H9 (cell line): ENCODE measurements around the gene ODF4. TPM values are rescaled to one million over a fixed set of nuclear protein-coding genes. Genes with fewer than 3 reads are reported as not detected.
A peak's percentile ranks its signal among the peaks of the same experiment; 100 is the strongest.

ENCODE experiments used
- DNase-seq: peaks from one replicate; pipeline ENCODE4 v3.0.0-alpha.2; 2017
- H2AFZ ChIP-seq: one replicate; pipeline ENCODE4 v1.6.1; 2013; ENCODE audit warnings: mild to moderate bottlenecking, low read length, control low read depth, moderate library complexity
- H2AK5ac ChIP-seq: 2 replicates; pipeline ENCODE4 v1.6.1; 2013; ENCODE audit warnings: low read length, control low read depth, mixed read lengths; ENCODE audit not compliant: insufficient read length
- H2BK120ac ChIP-seq: one replicate; pipeline ENCODE4 v1.6.1; 2013; ENCODE audit warnings: low read depth, mild to moderate bottlenecking, low read length, control low read depth, inconsistent platforms; ENCODE audit not compliant: poor library complexity, severe bottlenecking
- H2BK12ac ChIP-seq: 2 replicates; pipeline ENCODE4 v1.6.1; 2013; ENCODE audit warnings: low read length, control low read depth, mixed read lengths, low read depth; ENCODE audit not compliant: insufficient read length
- H2BK15ac ChIP-seq: 2 replicates; pipeline ENCODE4 v1.6.1; 2013; ENCODE audit warnings: low read depth, low read length, control low read depth
- H2BK20ac ChIP-seq: one replicate; pipeline ENCODE4 v1.6.1; 2013; ENCODE audit warnings: low read depth, mild to moderate bottlenecking, low read length, control low read depth, inconsistent platforms; ENCODE audit not compliant: poor library complexity, severe bottlenecking
- H2BK5ac ChIP-seq: 2 replicates; pipeline ENCODE4 v1.6.1; 2013; ENCODE audit warnings: low read length, control low read depth, mixed read lengths; ENCODE audit not compliant: insufficient read length
- H3K14ac ChIP-seq: 2 replicates; pipeline ENCODE4 v1.6.1; 2013; ENCODE audit warnings: low read length, control low read depth; ENCODE audit not compliant: insufficient read depth
- H3K18ac ChIP-seq: 2 replicates; pipeline ENCODE4 v1.6.1; 2013; ENCODE audit warnings: low read depth, mild to moderate bottlenecking, mixed read lengths, low read length, control low read depth; ENCODE audit not compliant: insufficient read length
- H3K23ac ChIP-seq: 2 replicates; pipeline ENCODE4 v1.6.1; 2013; ENCODE audit warnings: low read length, control low read depth, mixed read lengths, low read depth; ENCODE audit not compliant: insufficient read length
- H3K23me2 ChIP-seq: 2 replicates; pipeline ENCODE4 v1.6.1; 2013; ENCODE audit warnings: low read depth, mild to moderate bottlenecking, mixed read lengths, low read length, control low read depth; ENCODE audit not compliant: insufficient read length, poor library complexity, severe bottlenecking
- H3K27ac ChIP-seq: 2 replicates; pipeline ENCODE4 v1.5.1; 2013; ENCODE audit warnings: low read length, control low read depth, mixed read lengths, low read depth; ENCODE audit not compliant: insufficient read length
- H3K27me3 ChIP-seq: 2 replicates; pipeline ENCODE4 v1.6.1; 2013; ENCODE audit warnings: low read length, control low read depth, inconsistent platforms; ENCODE audit not compliant: insufficient read depth
- H3K4ac ChIP-seq: 2 replicates; pipeline ENCODE4 v1.6.1; 2013; ENCODE audit warnings: low read depth, mild to moderate bottlenecking, control low read depth, inconsistent platforms, low read length, moderate library complexity
- H3K4me1 ChIP-seq: 2 replicates; pipeline ENCODE4 v1.6.1; 2013; ENCODE audit warnings: low read length, control low read depth, inconsistent platforms; ENCODE audit not compliant: insufficient read depth
- H3K4me2 ChIP-seq: 2 replicates; pipeline ENCODE4 v1.6.1; 2013; ENCODE audit warnings: low read length, control low read depth, mixed read lengths; ENCODE audit not compliant: insufficient read length, insufficient read depth
- H3K56ac ChIP-seq: 2 replicates; pipeline ENCODE4 v1.6.1; 2013; ENCODE audit warnings: low read depth, mild to moderate bottlenecking, mixed read lengths, low read length, control low read depth; ENCODE audit not compliant: insufficient read length
- H3K79me1 ChIP-seq: 2 replicates; pipeline ENCODE4 v1.6.1; 2013; ENCODE audit warnings: low read depth, mild to moderate bottlenecking, moderate library complexity, low read length, control low read depth, inconsistent platforms; ENCODE audit not compliant: insufficient read depth, poor library complexity, severe bottlenecking
- H3K79me2 ChIP-seq: 2 replicates; pipeline ENCODE4 v1.6.1; 2013; ENCODE audit warnings: low read length, control low read depth, inconsistent platforms; ENCODE audit not compliant: insufficient read depth
- H3K9ac ChIP-seq: 2 replicates; pipeline ENCODE4 v1.6.1; 2013; ENCODE audit warnings: low read length, control low read depth, mixed read lengths; ENCODE audit not compliant: insufficient read length; ENCODE audit errors: extremely low read depth
- H3K9me3 ChIP-seq: one replicate; pipeline ENCODE4 v1.6.1; 2013; ENCODE audit warnings: low read depth, low read length, inconsistent platforms; ENCODE audit not compliant: control insufficient read depth
- H3T11ph ChIP-seq: one replicate; pipeline ENCODE4 v1.6.1; 2013; ENCODE audit warnings: mild to moderate bottlenecking, low read length, control low read depth, inconsistent platforms
- H4K20me1 ChIP-seq: one replicate; pipeline ENCODE4 v1.6.1; 2013; ENCODE audit not compliant: control insufficient read depth, insufficient read length, insufficient read depth
- H4K5ac ChIP-seq: 2 replicates; pipeline ENCODE4 v1.6.1; 2013; ENCODE audit warnings: low read depth, mild to moderate bottlenecking, mixed read lengths, low read length, control low read depth; ENCODE audit not compliant: insufficient read length
- H4K8ac ChIP-seq: replicated peaks from 2 replicates; pipeline ENCODE4 v1.6.1; 2013; ENCODE audit warnings: low read length, control low read depth, mixed read lengths, low read depth; ENCODE audit not compliant: insufficient read length
- H4K91ac ChIP-seq: 2 replicates; pipeline ENCODE4 v1.6.1; 2013; ENCODE audit warnings: low read depth, mild to moderate bottlenecking, moderate library complexity, mixed read lengths, low read length, control low read depth; ENCODE audit not compliant: insufficient read length
- H3K27ac Mint-ChIP-seq, 3 experiments: 2 replicates in 2 of 3; 3 replicates in 1 of 3; pipeline ENCODE4 v1.8.0; 2020 to 2021; ENCODE audit warnings: mixed read lengths in 3 of 3, mild to moderate bottlenecking in 1 of 3, moderate library complexity in 1 of 3
- H3K27me3 Mint-ChIP-seq: 2 replicates; pipeline ENCODE4 v1.8.0; 2021; ENCODE audit warnings: low read depth, mild to moderate bottlenecking, moderate library complexity, mixed read lengths
- H3K36me3 Mint-ChIP-seq, 3 experiments: 2 replicates in 2 of 3; 3 replicates in 1 of 3; pipeline ENCODE4 v1.8.0; 2020 to 2021; ENCODE audit warnings: low read depth in 3 of 3, mixed read lengths in 3 of 3; ENCODE audit not compliant: insufficient read depth in 1 of 3
- H3K4me1 Mint-ChIP-seq, 2 experiments: 2 replicates each; pipeline ENCODE4 v1.8.0; 2020; ENCODE audit warnings: mixed read lengths in 2 of 2
- H3K4me3 Mint-ChIP-seq, 2 experiments: 2 replicates in 1 of 2; 3 replicates in 1 of 2; pipeline ENCODE4 v1.8.0; 2020 to 2021; ENCODE audit warnings: mild to moderate bottlenecking in 2 of 2, mixed read lengths in 2 of 2, moderate library complexity in 1 of 2
- H3K9me3 Mint-ChIP-seq, 2 experiments: 2 replicates in 1 of 2; 3 replicates in 1 of 2; pipeline ENCODE4 v1.8.0; 2020; ENCODE audit warnings: mild to moderate bottlenecking in 2 of 2, mixed read lengths in 2 of 2, moderate library complexity in 1 of 2
- CTCF ChIP-seq: fragments of 200-600 bp; sonication (generic); conservative IDR thresholded peaks from 3 replicates; pipeline ENCODE4 v1.8.0; 2021; ENCODE audit warnings: antibody characterized with exemption, mild to moderate bottlenecking
- WGBS: extraction: QIAGEN DNeasy Blood & Tissue Kit; methylation state at CpG from one replicate; pipeline ENCODE4 v1.1.7; 2013; ENCODE audit warnings: missing lambda C conversion rate, low lambda C conversion rate, mixed read lengths; ENCODE audit not compliant: insufficient read length; ENCODE audit errors: extremely low coverage; 5-methylcytosine and 5-hydroxymethylcytosine counted together
- total RNA-seq: library from RNA; stranded (reverse); gene quantifications from 2 replicates; pipeline ENCODE4 v1.2.1, GENCODE V29; 2021

Gene ODF4
- total RNA-seq, 1 experiment from 2014 or later, result not detected

GRCh38 chr17:8376271-8377067, 36.8 kb downstream of the ODF4 start, which contains the start of gene KRABD2:
KRABD2 (minus strand) TSS chr17:8376704.
- no peaks in the 10 kb centered on the region for H3K27me3 Mint-ChIP-seq
- Histone ChIP-seq H3K27me3 (no peaks in the 10 kb centered on the region), H2AFZ (no peak within 1 kb of the TSS), H2BK12ac (no peak within 1 kb of the TSS), H3K4me2 (peak within 1 kb of the TSS; percentile 87), H3K79me1 (no peaks in the 10 kb centered on the region), H4K8ac (no peak within 1 kb of the TSS), H2AK5ac (no peak within 1 kb of the TSS), H3K9me3 (no peaks in the 10 kb centered on the region), H3T11ph (no peak within 1 kb of the TSS), H3K27ac (peak within 1 kb of the TSS; percentile 24), H3K79me2 (peaks cover 2% of the 10 kb centered on the region; the same call in 1 of the 2 replicates), H3K4me1 (peaks cover 3% of the 10 kb centered on the region), H4K5ac (peak within 1 kb of the TSS; percentile 31), H4K20me1 (no peaks in the 10 kb centered on the region), H3K9ac (peak within 1 kb of the TSS; percentile 85), H4K91ac (no peak within 1 kb of the TSS), H2BK20ac (no peak within 1 kb of the TSS), H3K4ac (no peak within 1 kb of the TSS), H3K23ac (no peak within 1 kb of the TSS), H2BK5ac (no peak within 1 kb of the TSS), H3K23me2 (peaks cover 8% of the 10 kb centered on the region), H2BK15ac (no peak within 1 kb of the TSS), H3K56ac (peak within 1 kb of the TSS; percentile 2), H3K14ac (peak within 1 kb of the TSS; percentile 87), H2BK120ac (no peak within 1 kb of the TSS), H3K18ac (peak within 1 kb of the TSS; percentile 90)
- H3K27ac Mint-ChIP-seq, result peak within 1 kb of the TSS; percentile 17 to 94 (median 81)
- peaks cover 0 to 1% of the 10 kb centered on the region in 2 experiments; a peak in 1 of 5 replicates for H3K9me3 Mint-ChIP-seq
- whole genome bisulfite sequencing, result no CpG with 5 or more reads among the region's 41 CpGs
- peak; percentile 70 for TF ChIP-seq CTCF
- H3K4me3 Mint-ChIP-seq, result peak within 1 kb of the TSS; percentile 87 to 89
- H3K4me1 Mint-ChIP-seq, result peaks cover 41% of the 10 kb centered on the region in 2 experiments
- peaks cover 37 to 72% (median 66%) of the 10 kb centered on the region in 3 experiments for H3K36me3 Mint-ChIP-seq
- DNase-seq, result peak; percentile 99
